Endothelial cell of umbilical vein (primary cell): ENCODE results near the gene INAVA. TPM values are rescaled to one million over a fixed set of nuclear protein-coding genes. Genes with fewer than 3 reads are reported as not detected.

Experiments
- BruUV-seq: library from RNA; stranded (reverse); fragments of 400-500 nt; replicated peaks from 2 replicates; lab custom pipeline; 2021; lab: Mats Ljungman, UMichigan
- CTCF ChIA-PET: fragments of 300-600, 350-600 bp; sonication (Branson Sonifier 250); formaldehyde crosslinking; loops from one replicate; lab custom pipeline; 2021; ENCODE audit warnings: antibody characterized with exemption, inconsistent platforms; lab: Charles Lee
- POLR2A ChIA-PET: fragments of 300-600, 350-600 bp; sonication (Branson Sonifier 250); formaldehyde crosslinking; loops from one replicate; lab custom pipeline; 2021; ENCODE audit warnings: antibody characterized with exemption, inconsistent platforms; lab: Charles Lee
- DNase-seq: peaks from one replicate; pipeline ENCODE4 v3.0.0-alpha.2; 2011; ENCODE audit warnings: low read depth, low spot score
- FAIRE-seq: peaks from 2 replicates; lab custom pipeline; 2011; peaks lifted over from hg19 to GRCh38; lab: Jason Lieb, UNC
- H2AFZ ChIP-seq: 2 replicates; pipeline ENCODE4 v1.6.0; 2012; ENCODE audit warnings: low read depth, low read length, control low read depth, inconsistent platforms
- H3K27ac ChIP-seq: 2 replicates; pipeline ENCODE4 v1.5.1; 2011; ENCODE audit warnings: low read depth, mild to moderate bottlenecking, control low read depth, low read length, moderate library complexity; ENCODE audit not compliant: insufficient read depth
- H3K27me3 ChIP-seq, 2 experiments: 2 replicates each; pipeline versions ENCODE4 v1.6.0 to v1.6.1; 2011; ENCODE audit warnings: low read length in 2 of 2, mixed read lengths in 1 of 2; ENCODE audit not compliant: control insufficient read depth in 2 of 2, insufficient read depth in 2 of 2
- H3K36me3 ChIP-seq, 2 experiments: 2 replicates in 1 of 2; 3 replicates in 1 of 2; pipeline ENCODE4 v1.5.1; 2011; ENCODE audit warnings: low read length in 2 of 2, mild to moderate bottlenecking in 1 of 2, moderate library complexity in 1 of 2; ENCODE audit not compliant: control insufficient read depth in 2 of 2, insufficient read depth in 2 of 2; ENCODE audit errors: extremely low read depth in 1 of 2
- H3K4me1 ChIP-seq: 3 replicates; pipeline ENCODE4 v1.5.1; 2011; ENCODE audit warnings: mild to moderate bottlenecking, low read length; ENCODE audit not compliant: control insufficient read depth, insufficient read depth; ENCODE audit errors: extremely low read depth
- H3K4me2 ChIP-seq: 2 replicates; pipeline ENCODE4 v1.6.1; 2011; ENCODE audit warnings: low read length, control low read depth, mixed read lengths; ENCODE audit not compliant: insufficient read depth
- H3K4me3 ChIP-seq, 3 experiments: fragments of 200-600 bp in 1 of 3; sonication (generic), shearing (Covaris generic) in 1 of 3; replicated peaks in 1 of 3; 2 replicates each; pipeline ENCODE4 v1.5.1; 2011 to 2016; ENCODE audit warnings: control low read depth in 3 of 3, low read length in 3 of 3, mild to moderate bottlenecking in 2 of 3, inconsistent platforms in 1 of 3, low read depth in 1 of 3, moderate library complexity in 1 of 3; ENCODE audit not compliant: insufficient read depth in 1 of 3
- H3K79me2 ChIP-seq: 2 replicates; pipeline ENCODE4 v1.6.0; 2012; ENCODE audit warnings: low read length, inconsistent platforms; ENCODE audit not compliant: control insufficient read depth, insufficient read depth
- H3K9ac ChIP-seq: replicated peaks from 2 replicates; pipeline ENCODE3; 2011; ENCODE audit warnings: low read length, control low read depth; ENCODE audit not compliant: insufficient read depth; ENCODE audit errors: extremely low read depth
- H3K9me1 ChIP-seq: replicated peaks from 3 replicates; pipeline ENCODE4 v1.6.0; 2011; ENCODE audit warnings: mild to moderate bottlenecking, low read length; ENCODE audit not compliant: control insufficient read depth, insufficient read depth; ENCODE audit errors: extremely low read depth
- H3K9me3 ChIP-seq: replicated peaks from 2 replicates; pipeline ENCODE4 v1.5.1; 2012; ENCODE audit warnings: low read length, inconsistent platforms; ENCODE audit not compliant: control insufficient read depth, insufficient read depth
- H4K20me1 ChIP-seq: replicated peaks from 2 replicates; pipeline ENCODE3; 2011; ENCODE audit warnings: mild to moderate bottlenecking, low read length; ENCODE audit not compliant: control insufficient read depth, insufficient read depth; ENCODE audit errors: extremely low read depth
- CTCF ChIP-seq, 2 donors: IDR thresholded peaks; 1 replicate in 1 of 2; 2 replicates in 1 of 2; pipeline ENCODE4 v1.5.1; 2011; ENCODE audit warnings: low read length in 2 of 2, mild to moderate bottlenecking in 2 of 2, moderate library complexity in 2 of 2, control low read depth in 1 of 2, inconsistent platforms in 1 of 2, low read depth in 1 of 2; ENCODE audit not compliant: insufficient read depth in 1 of 2; ENCODE audit errors: extremely low read depth in 1 of 2
- EZH2 ChIP-seq: IDR thresholded peaks from 2 replicates; pipeline ENCODE4 v1.6.1; 2012; ENCODE audit warnings: borderline replicate concordance, low read depth, mild to moderate bottlenecking, moderate library complexity, low read length, inconsistent platforms; ENCODE audit not compliant: severe bottlenecking
- FOS ChIP-seq: IDR thresholded peaks from 2 replicates; pipeline ENCODE4 v1.6.1; 2011; ENCODE audit warnings: mild to moderate bottlenecking, low read length, moderate library complexity, borderline replicate concordance; ENCODE audit not compliant: insufficient read depth
- GATA2 ChIP-seq: IDR thresholded peaks from 2 replicates; pipeline ENCODE4 v1.7.0; 2011; ENCODE audit warnings: low read depth, mild to moderate bottlenecking, moderate library complexity, mixed read lengths, low read length; ENCODE audit not compliant: insufficient read length, insufficient read depth
- JUN ChIP-seq: IDR thresholded peaks from 2 replicates; pipeline ENCODE4 v1.6.1; 2011; ENCODE audit warnings: borderline replicate concordance, low read depth; ENCODE audit not compliant: insufficient read length, insufficient read depth
- MAX ChIP-seq: IDR thresholded peaks from 2 replicates; pipeline ENCODE4 v1.6.1; 2011; ENCODE audit not compliant: insufficient read depth, insufficient read length
- MYC ChIP-seq: IDR thresholded peaks from one replicate; pipeline ENCODE4 v1.6.1; 2011; ENCODE audit warnings: mild to moderate bottlenecking, low read depth, low read length
- POLR2A ChIP-seq: IDR thresholded peaks from 2 replicates; pipeline ENCODE4 v1.6.1; 2012; ENCODE audit warnings: low read depth, mild to moderate bottlenecking, control low read depth, low read length
- POLR2AphosphoS5 ChIP-seq: IDR thresholded peaks from 2 replicates; pipeline ENCODE4 v1.6.1; 2012; ENCODE audit warnings: low read depth, mild to moderate bottlenecking, control low read depth, low read length, moderate library complexity; ENCODE audit not compliant: insufficient read depth
- dilution Hi-C: fragments of 300-500 bp; cut with MboI; formaldehyde crosslinking; loops from one replicate; pipeline ENCODE4 v1.15.0; 2019; ENCODE audit warnings: low sequenced_read_pairs; ENCODE audit not compliant: extremely low pct_ligation_motif_present
- intact Hi-C: fragments of 100-400 bp; cut with micrococcal nuclease; formaldehyde crosslinking; loops from one replicate; pipeline ENCODE4 v1.10.0; 2022
- polyA plus RNA-seq, 4 experiments: library from polyadenylated mRNA; depleted of rRNA in 3 of 4; stranded (reverse) in 3 of 4; unstranded in 1 of 4; fragments of >200 nt; gene quantifications; 2 replicates each; pipeline versions ENCODE4 v1.2.1 to v1.2.3, GENCODE V29; 2011 to 2012; ENCODE audit warnings: missing spikeins in 1 of 4
- total RNA-seq: library from RNA; stranded (reverse); gene quantifications from 2 replicates; pipeline ENCODE4 v1.2.3, GENCODE V29; 2021

The INAVA gene
- total and polyA plus RNA-seq, 2 donors (not counting 3 experiments of a cell fraction or from before 2014, with no cell fraction given): 0.42 TPM; not detected in 1

GRCh38 chr1:200890818-200891773, 3.6 kb upstream of the INAVA start:
- peaks cover 39 to 46% of the 10 kb centered on the region in 2 experiments for H3K27me3 ChIP-seq
- intact Hi-C loops: loop anchor here (5.0 kb wide), 2 partner anchors 151 to 221 kb away; partner anchors contain the start of gene CACNA1S
- no peaks in the 10 kb centered on the region for H3K9me3 ChIP-seq
- CTCF ChIA-PET: interaction anchor here (0.6 to 2.1 kb wide), 5 partner anchors 9 to 150 kb away, joined by 3 to 11 read pairs (median 3); no protein-coding TSS in a partner anchor
- DNase-seq (peak; percentile 27), FAIRE-seq (peak; percentile 65)
- H3K4me2 ChIP-seq: peak overlapping the region; percentile 68
- H4K20me1 ChIP-seq: no peaks in the 10 kb centered on the region
- H3K79me2 ChIP-seq: no peaks in the 10 kb centered on the region
- peak overlapping the region; percentile 39 for H3K9ac ChIP-seq
- TF ChIP-seq MAX (no peak), EZH2 (peak; percentile 88), JUN (no peak), POLR2A (no peak), CTCF (IDR thresholded peaks at IDR 0.05; ENCODE audit: extremely low read depth in 1 of 2, insufficient read depth in 1 of 2, low read depth in 1 of 2, low read length in 2 of 2) (peak; percentile 50), FOS (no peak), GATA2 (no peak), POLR2AphosphoS5 (no peak), MYC (no peak)
- no peaks in the 10 kb centered on the region for H3K9me1 ChIP-seq
- no peaks in the 10 kb centered on the region for H3K36me3 ChIP-seq
- POLR2A ChIA-PET: no interaction called here
- no peaks in the 10 kb centered on the region for H3K4me1 ChIP-seq
- dilution Hi-C loops: no loop called here
- peak overlapping the region; percentile 48 for H2AFZ ChIP-seq
- H3K4me3 ChIP-seq: peak overlapping the region in 2 of 3 experiments; percentile 30 to 47
- no peak overlapping the region for H3K27ac ChIP-seq
- BruUV-seq: no TSS peak
